Measurements from ENCODE around the gene DNAJA2.
"Not testable (repeated sequence)": the region's sequence is repeated elsewhere in the genome, so short reads cannot be mapped to it uniquely, and the experiment has no call there.

DNA sequence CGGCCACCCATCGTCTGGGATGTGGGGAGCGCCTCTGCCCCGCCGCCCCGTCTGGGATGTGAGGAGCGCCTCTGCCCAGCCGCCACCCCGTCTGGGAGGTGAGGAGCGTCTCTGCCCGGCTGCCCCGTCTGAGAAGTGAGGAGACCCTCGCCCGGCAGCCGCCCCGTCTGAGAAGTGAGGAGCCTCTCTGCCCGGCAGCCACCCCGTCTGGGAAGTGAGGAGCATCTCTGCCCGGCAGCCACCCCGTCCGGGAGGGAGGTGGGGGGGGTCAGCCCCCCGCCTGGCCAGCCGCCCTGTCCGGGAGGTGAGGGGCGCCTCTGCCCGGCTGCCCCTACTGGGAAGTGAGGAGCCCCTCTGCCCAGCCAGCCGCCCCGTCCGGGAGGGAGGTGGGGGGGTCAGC lies 26.6 kb upstream of the DNAJA2 start:
- not testable (repeated sequence) for TF ChIP-seq CTCF (IDR thresholded peaks at IDR 0.05; ENCODE audit: poor library complexity); EZH2 (IDR thresholded peaks at IDR 0.05; ENCODE audit: borderline replicate concordance); EZH2phosphoT487 (IDR thresholded peaks at IDR 0.05; ENCODE audit: low read depth, severe bottlenecking, unreplicated experiment)
